Astrocyte (in vitro differentiated cells and primary cell): Measurements from ENCODE around the gene LTBP3. TPM values are rescaled to one million over a fixed set of nuclear protein-coding genes. Genes with fewer than 3 reads are reported as not detected.

Source experiments
- DNase-seq: peaks from one replicate; pipeline ENCODE4 v3.0.0-alpha.2; 2010; ENCODE audit warnings: low read depth
- FAIRE-seq: peaks from 2 replicates; lab custom pipeline; 2011; peaks lifted over from hg19 to GRCh38; lab: Jason Lieb, UNC
- H2AFZ ChIP-seq: 2 replicates; pipeline ENCODE4 v1.6.0; 2012; ENCODE audit warnings: low read depth, low read length, inconsistent platforms
- H3K27ac ChIP-seq: 2 replicates; pipeline ENCODE4 v1.5.1; 2011; ENCODE audit warnings: low read depth, low read length, inconsistent platforms
- H3K27me3 ChIP-seq: 2 replicates; pipeline ENCODE4 v1.6.0; 2011; ENCODE audit warnings: low read length, inconsistent platforms; ENCODE audit not compliant: insufficient read depth
- H3K36me3 ChIP-seq: 2 replicates; pipeline ENCODE4 v1.5.1; 2011; ENCODE audit warnings: low read length, inconsistent platforms; ENCODE audit not compliant: insufficient read depth
- H3K4me1 ChIP-seq: 2 replicates; pipeline ENCODE4 v1.5.1; 2011; ENCODE audit warnings: low read length, inconsistent platforms; ENCODE audit not compliant: insufficient read depth
- H3K4me2 ChIP-seq: 2 replicates; pipeline ENCODE4 v1.6.0; 2012; ENCODE audit warnings: low read length, inconsistent platforms
- H3K4me3 ChIP-seq: 2 replicates; pipeline ENCODE4 v1.5.1; 2011; ENCODE audit warnings: low read depth, mild to moderate bottlenecking, low read length, inconsistent platforms; ENCODE audit not compliant: insufficient read depth
- H3K79me2 ChIP-seq: 2 replicates; pipeline ENCODE4 v1.6.0; 2012; ENCODE audit warnings: mild to moderate bottlenecking, low read length, inconsistent platforms; ENCODE audit not compliant: insufficient read depth
- H3K9ac ChIP-seq: 2 replicates; pipeline ENCODE4 v1.6.0; 2012; ENCODE audit warnings: mild to moderate bottlenecking, low read length, inconsistent platforms
- H3K9me3 ChIP-seq: 2 replicates; pipeline ENCODE4 v1.5.1; 2012; ENCODE audit warnings: low read depth, mild to moderate bottlenecking, low read length, inconsistent platforms; ENCODE audit not compliant: insufficient read depth
- H4K20me1 ChIP-seq: 2 replicates; pipeline ENCODE4 v1.6.0; 2012; ENCODE audit warnings: low read length, inconsistent platforms; ENCODE audit not compliant: insufficient read depth
- H3K27ac Mint-ChIP-seq: one replicate; pipeline ENCODE4 v1.8.0; 2021; ENCODE audit warnings: mild to moderate bottlenecking, mixed read lengths; ENCODE audit not compliant: unreplicated experiment
- H3K27me3 Mint-ChIP-seq: one replicate; pipeline ENCODE4 v1.8.0; 2021; ENCODE audit warnings: low read depth, mixed read lengths; ENCODE audit not compliant: unreplicated experiment
- H3K36me3 Mint-ChIP-seq: one replicate; pipeline ENCODE4 v1.8.0; 2021; ENCODE audit warnings: low read depth, mixed read lengths; ENCODE audit not compliant: unreplicated experiment
- H3K4me1 Mint-ChIP-seq: one replicate; pipeline ENCODE4 v1.8.0; 2021; ENCODE audit warnings: low read depth, mixed read lengths; ENCODE audit not compliant: unreplicated experiment
- H3K4me3 Mint-ChIP-seq: one replicate; pipeline ENCODE4 v1.8.0; 2021; ENCODE audit warnings: mild to moderate bottlenecking, moderate library complexity, mixed read lengths; ENCODE audit not compliant: unreplicated experiment
- H3K9me3 Mint-ChIP-seq: one replicate; pipeline ENCODE4 v1.8.0; 2021; ENCODE audit warnings: mild to moderate bottlenecking, mixed read lengths; ENCODE audit not compliant: unreplicated experiment
- CTCF ChIP-seq: IDR thresholded peaks from 2 replicates; pipeline ENCODE4 v1.5.1; 2011; ENCODE audit warnings: low read depth, mild to moderate bottlenecking, inconsistent platforms, low read length, moderate library complexity; ENCODE audit not compliant: insufficient read depth
- EZH2 ChIP-seq: IDR thresholded peaks from 2 replicates; pipeline ENCODE4 v1.6.1; 2012; ENCODE audit warnings: mild to moderate bottlenecking, low read length, inconsistent platforms; ENCODE audit not compliant: insufficient read depth
- total RNA-seq: library from RNA; stranded (reverse); gene quantifications from 2 replicates; pipeline ENCODE4 v1.2.1, GENCODE V29; 2021

Gene LTBP3
- total RNA-seq, 1 donor from 2014 or later = 33.2 TPM

- Mint-ChIP-seq H3K4me1 (no peaks in the 10 kb centered on the region), H3K27me3 (no peaks in the 10 kb centered on the region), H3K36me3 (peaks cover 28% of the 10 kb centered on the region), H3K9me3 (peaks cover 2% of the 10 kb centered on the region), H3K4me3 (no peak overlapping the region), H3K27ac (peak overlapping the region; percentile 93)
- peaks cover 67% of the 10 kb centered on the region for H4K20me1 ChIP-seq
- peak overlapping the region; percentile 84 for H3K4me2 ChIP-seq
- peak; percentile 14 for DNase-seq
- peak overlapping the region; percentile 100 for H3K9ac ChIP-seq
- peaks cover 57% of the 10 kb centered on the region for H3K36me3 ChIP-seq
- FAIRE-seq = no peak
- peak overlapping the region; percentile 100 for H3K4me3 ChIP-seq
- H3K27ac ChIP-seq = peak overlapping the region; percentile 96
- H2AFZ ChIP-seq = no peak overlapping the region
- no peaks in the 10 kb centered on the region for H3K4me1 ChIP-seq
- TF ChIP-seq CTCF (no peak), EZH2 (no peak)
- no peaks in the 10 kb centered on the region for H3K9me3 ChIP-seq
- no peaks in the 10 kb centered on the region for H3K27me3 ChIP-seq
- H3K79me2 ChIP-seq = peaks cover 64% of the 10 kb centered on the region
Observed at GRCh38 chr11:65505466-65506289, 52.5 kb downstream of the LTBP3 start.

- Mint-ChIP-seq H3K27me3 (no peaks in the 10 kb centered on the region), H3K4me3 (no peak overlapping the region), H3K36me3 (peaks cover 28% of the 10 kb centered on the region), H3K9me3 (peaks cover 2% of the 10 kb centered on the region), H3K27ac (peak overlapping the region; percentile 93), H3K4me1 (no peaks in the 10 kb centered on the region)
- H4K20me1 ChIP-seq = peaks cover 75% of the 10 kb centered on the region
- H3K36me3 ChIP-seq = peaks cover 62% of the 10 kb centered on the region
- peak overlapping the region; percentile 100 for H3K4me3 ChIP-seq
- DNase-seq (peak; percentile 16), FAIRE-seq (no peak)
- H2AFZ ChIP-seq = no peak overlapping the region
- H3K9ac ChIP-seq = peak overlapping the region; percentile 100
- no peaks in the 10 kb centered on the region for H3K9me3 ChIP-seq
- peak overlapping the region; percentile 96 for H3K27ac ChIP-seq
- peak overlapping the region; percentile 84 for H3K4me2 ChIP-seq
- TF ChIP-seq EZH2 = no peak
- TF ChIP-seq CTCF = no peak
- H3K79me2 ChIP-seq = peaks cover 72% of the 10 kb centered on the region
- no peaks in the 10 kb centered on the region for H3K27me3 ChIP-seq
- H3K4me1 ChIP-seq = no peaks in the 10 kb centered on the region
Observed at GRCh38 chr11:65504674-65505465, 53.3 kb downstream of the LTBP3 start.
